D721Med (cell line): ENCODE results near the gene LGALS3BP.

ENCODE experiments used
- DNase-seq: peaks from one replicate; pipeline ENCODE4 v3.0.0; 2011; ENCODE audit warnings: low spot score; ENCODE audit not compliant: insufficient read length
- FAIRE-seq: peaks from 2 replicates; lab custom pipeline; 2011; peaks lifted over from hg19 to GRCh38; lab: Jason Lieb, UNC
- TF ChIP-seq, protein P1 (sequence below): IDR thresholded peaks from 2 replicates; pipeline ENCODE4 v1.5.1; 2012; ENCODE audit warnings: mild to moderate bottlenecking, control low read depth; ENCODE audit not compliant: insufficient read depth; ENCODE audit errors: missing control alignments

LGALS3BP gene

DNA sequence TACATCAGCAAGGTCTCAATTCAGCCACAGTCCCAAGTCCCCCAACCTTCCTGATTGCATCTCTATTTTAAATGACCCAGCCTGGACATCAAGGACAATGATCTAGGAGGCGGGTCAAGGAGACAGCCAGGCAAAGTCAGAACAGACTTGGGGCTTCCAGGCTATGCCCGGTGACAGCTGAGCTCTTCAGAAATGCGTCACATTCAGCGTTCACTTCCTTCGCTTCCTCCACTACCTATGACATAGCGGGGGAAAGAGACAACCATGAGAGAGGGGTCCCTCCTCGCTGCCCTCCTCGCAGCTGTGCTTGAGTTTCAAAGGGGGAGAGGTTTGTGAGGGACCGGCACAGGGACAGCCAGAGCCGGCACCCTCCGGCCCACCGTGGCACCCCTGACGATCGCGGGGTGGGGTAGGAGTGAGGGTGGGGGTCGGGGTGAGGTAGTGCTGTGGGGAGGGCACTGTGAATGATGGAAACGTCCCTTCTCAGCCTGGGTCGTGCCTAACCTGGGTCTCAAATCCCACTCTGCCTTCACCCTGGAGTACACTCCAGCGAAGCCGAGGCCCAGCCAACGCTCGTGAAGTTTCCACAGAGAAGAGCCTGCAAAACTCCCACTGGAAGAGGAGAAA, 12.3 kb upstream of the LGALS3BP start:
- DNase-seq (no peak), FAIRE-seq (no peak)
- TF ChIP-seq, protein P1, sequence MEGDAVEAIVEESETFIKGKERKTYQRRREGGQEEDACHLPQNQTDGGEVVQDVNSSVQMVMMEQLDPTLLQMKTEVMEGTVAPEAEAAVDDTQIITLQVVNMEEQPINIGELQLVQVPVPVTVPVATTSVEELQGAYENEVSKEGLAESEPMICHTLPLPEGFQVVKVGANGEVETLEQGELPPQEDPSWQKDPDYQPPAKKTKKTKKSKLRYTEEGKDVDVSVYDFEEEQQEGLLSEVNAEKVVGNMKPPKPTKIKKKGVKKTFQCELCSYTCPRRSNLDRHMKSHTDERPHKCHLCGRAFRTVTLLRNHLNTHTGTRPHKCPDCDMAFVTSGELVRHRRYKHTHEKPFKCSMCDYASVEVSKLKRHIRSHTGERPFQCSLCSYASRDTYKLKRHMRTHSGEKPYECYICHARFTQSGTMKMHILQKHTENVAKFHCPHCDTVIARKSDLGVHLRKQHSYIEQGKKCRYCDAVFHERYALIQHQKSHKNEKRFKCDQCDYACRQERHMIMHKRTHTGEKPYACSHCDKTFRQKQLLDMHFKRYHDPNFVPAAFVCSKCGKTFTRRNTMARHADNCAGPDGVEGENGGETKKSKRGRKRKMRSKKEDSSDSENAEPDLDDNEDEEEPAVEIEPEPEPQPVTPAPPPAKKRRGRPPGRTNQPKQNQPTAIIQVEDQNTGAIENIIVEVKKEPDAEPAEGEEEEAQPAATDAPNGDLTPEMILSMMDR: no peak

DNA sequence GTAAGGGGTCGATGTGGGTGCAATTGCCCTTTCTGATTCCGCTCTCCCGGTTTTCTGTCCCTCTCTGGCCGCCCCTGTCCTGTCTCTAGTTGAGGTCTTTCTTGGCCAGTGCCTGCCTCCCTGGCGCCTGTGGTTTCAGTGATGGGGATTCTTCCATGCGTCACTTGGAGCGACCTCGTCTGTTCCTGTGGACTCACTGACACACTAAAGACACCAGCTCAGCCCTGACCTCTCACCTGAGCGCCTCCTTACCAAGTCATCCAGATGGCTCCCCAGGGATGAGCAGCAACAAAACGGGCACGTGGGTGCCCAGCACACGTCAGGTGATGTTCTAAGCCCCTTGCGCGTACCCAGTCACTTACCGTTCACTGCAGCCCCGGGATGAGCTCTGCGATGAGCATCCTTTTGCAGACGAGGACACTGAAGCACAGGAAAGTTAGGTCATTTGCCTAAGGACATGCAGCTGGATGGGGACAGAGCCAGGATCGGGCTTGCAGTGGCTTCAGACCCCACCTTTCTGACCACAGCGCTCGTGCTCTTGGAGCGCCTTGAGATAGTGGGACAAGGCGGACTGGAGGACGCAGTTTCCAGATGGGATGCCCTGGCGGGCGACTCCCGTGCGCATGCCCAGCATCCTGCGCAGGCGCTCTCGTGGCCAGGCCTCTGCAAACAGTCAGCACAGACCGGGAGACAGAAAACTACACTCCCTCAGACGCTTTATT, 11.5 kb upstream of the LGALS3BP start:
- TF ChIP-seq, protein P1: no peak
- no peak for FAIRE-seq

DNA sequence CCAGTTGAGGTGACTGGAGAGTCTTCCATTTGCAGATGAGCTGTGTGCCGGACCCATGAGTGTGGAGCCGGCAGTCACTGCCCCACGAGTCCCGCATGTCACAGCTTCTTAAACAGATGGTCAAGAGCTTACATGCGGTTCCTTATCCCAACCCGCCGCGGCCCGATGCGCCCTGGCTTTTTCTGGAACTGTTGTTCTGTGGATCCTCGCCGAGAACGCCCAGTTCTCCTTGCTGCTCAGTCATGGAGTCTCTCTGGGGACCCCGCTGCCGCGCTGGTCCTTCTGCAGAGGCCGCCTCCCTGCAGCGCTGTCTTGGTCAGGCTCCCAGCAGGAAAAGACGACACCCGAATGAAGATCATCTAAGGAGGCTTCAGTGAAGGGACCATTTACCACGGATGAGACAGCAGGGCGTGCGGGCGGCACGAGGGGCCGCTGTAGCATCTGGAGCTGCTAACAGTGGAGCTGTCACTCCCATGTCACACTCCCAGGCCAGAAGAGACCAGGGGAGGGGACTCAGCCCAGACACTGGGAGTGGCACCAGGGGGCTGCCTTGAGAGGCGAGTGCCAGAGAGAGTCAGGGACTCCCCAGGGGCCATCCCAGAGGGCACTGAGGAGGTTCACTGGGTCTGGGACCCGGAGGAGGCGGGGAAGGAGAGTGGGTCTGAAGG, 10.8 kb upstream of the LGALS3BP start:
- DNase-seq (no peak), FAIRE-seq (no peak)
- TF ChIP-seq, protein P1: no peak

More for the DNA sequence above, 11.5 kb upstream of the LGALS3BP start:
- DNase-seq: no peak

DNA sequence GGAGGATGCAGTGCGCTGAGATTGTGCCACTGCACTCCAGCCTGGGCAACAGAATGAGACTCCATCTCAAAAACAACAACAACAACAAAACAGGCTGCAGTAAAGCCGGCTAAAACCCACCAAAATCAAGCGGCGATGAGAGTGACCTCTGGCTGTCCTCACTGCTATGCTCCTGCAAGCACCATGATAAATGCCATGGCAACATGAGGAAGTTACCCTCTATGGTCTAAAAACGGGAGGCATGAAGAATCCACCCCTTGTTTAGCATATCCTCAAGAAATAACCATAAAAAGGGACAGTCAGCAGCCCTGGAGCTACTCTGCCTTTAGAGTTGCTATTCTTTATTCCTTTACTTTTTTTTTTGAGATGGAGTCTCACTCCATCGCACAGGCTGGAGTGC, 8.4 kb upstream of the LGALS3BP start:
- DNase-seq (no peak), FAIRE-seq (no peak)
- TF ChIP-seq, protein P1: no peak

DNA sequence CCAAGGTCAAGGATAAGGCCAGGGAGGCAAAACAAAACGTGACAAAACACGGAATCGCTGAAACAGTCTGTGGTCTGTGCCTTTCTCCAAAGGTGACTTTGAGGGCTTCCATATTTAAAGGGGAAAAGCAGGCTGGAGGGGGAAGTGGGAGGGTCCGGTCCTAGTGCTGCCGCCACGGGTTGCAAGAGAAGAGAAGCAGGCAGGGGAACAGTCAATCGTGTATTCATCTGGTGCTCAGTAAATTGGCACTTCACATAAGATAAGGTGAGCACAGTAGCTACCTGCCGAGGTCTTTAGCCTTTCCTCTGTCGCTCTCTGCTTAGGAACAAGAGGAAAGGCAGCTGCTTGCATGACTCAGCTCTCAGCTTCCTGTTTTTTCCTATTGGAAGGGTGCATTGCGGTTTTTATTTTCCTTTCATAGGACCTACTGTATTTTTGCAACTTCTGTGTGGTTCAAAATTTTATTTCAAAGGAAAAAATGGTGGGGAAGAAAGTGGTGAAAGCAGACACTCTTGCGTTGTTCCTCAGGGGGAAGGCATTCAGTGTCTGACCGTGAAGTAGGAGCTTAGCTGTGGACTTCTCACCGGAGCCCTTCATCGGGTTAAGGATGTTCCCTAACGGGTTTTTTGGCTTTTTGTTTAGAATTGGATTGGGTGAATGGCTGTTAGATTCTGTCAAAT, 7.1 kb upstream of the LGALS3BP start:
- TF ChIP-seq, protein P1: no peak
- no peak for FAIRE-seq
- no peak for DNase-seq

DNA sequence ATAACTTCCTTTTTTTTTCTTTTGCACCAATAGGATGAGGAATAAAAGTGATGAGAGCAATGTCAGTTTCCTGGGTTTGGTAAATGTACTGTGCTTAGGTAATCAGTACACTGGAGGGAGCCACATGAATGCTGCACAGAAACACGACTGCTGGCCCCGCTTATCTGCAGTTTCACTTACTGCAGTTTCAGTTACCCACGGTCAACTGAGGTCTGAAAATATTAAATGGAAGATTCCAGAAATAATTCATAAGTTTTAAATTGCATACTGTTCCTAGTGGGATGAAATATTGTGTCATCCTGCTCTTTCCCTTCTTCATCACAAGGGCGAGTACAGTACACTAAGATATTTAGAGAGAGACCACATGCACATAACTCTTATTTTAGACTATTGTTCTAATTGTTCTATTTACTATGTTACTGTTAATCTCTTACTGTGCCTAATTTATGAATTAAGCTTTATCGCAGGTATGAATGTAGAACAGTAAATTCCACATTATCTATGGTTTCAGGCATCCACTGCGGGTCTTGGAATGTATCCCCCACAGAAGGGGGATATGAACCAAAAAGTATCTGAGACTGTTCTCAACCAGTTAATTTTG, 6.4 kb upstream of the LGALS3BP start:
- no peak for DNase-seq
- TF ChIP-seq, protein P1: peak; percentile 12
- FAIRE-seq: no peak
